Parathyroid adenoma (tissue), 2 donors: ENCODE measurements around the gene OPA3.

Experiments used
- H2AFZ ChIP-seq: fragments of 300-600 bp; sonication (generic); one replicate; pipeline ENCODE4 v1.7.0; 2017; ENCODE audit warnings: antibody characterized with exemption, mild to moderate bottlenecking
- H3K27ac ChIP-seq: fragments of 300-600 bp; sonication (generic); one replicate; pipeline ENCODE4 v1.7.0; 2017
- H3K27me3 ChIP-seq: fragments of 300-600 bp; sonication (generic); one replicate; pipeline ENCODE4 v1.7.0; 2017; ENCODE audit warnings: low read length; ENCODE audit not compliant: control insufficient read depth, insufficient read depth
- H3K36me3 ChIP-seq: fragments of 300-600 bp; sonication (generic); one replicate; pipeline ENCODE4 v1.7.0; 2017; ENCODE audit warnings: low read length; ENCODE audit not compliant: control insufficient read depth, insufficient read depth
- H3K4me1 ChIP-seq: fragments of 300-600 bp; sonication (generic); one replicate; pipeline ENCODE4 v1.7.0; 2017; ENCODE audit warnings: control low read depth
- H3K4me2 ChIP-seq: fragments of 300-600 bp; sonication (generic); one replicate; pipeline ENCODE4 v1.7.0; 2017; ENCODE audit warnings: low read length
- H3K4me3 ChIP-seq: fragments of 300-600 bp; sonication (generic); one replicate; pipeline ENCODE4 v1.7.0; 2017; ENCODE audit warnings: low read depth, low read length
- H3K79me2 ChIP-seq: fragments of 300-600 bp; sonication (generic); one replicate; pipeline ENCODE4 v1.7.0; 2017; ENCODE audit warnings: control low read depth
- H3K9ac ChIP-seq: fragments of 300-600 bp; sonication (generic); one replicate; pipeline ENCODE4 v1.7.0; 2017; ENCODE audit warnings: mild to moderate bottlenecking
- H3K9me3 ChIP-seq: fragments of 300-600 bp; sonication (generic); one replicate; pipeline ENCODE4 v1.7.0; 2017; ENCODE audit warnings: low read length; ENCODE audit not compliant: control insufficient read depth
- TF ChIP-seq, protein P1 (sequence below): fragments of 300-600 bp; sonication (generic); IDR thresholded peaks from one replicate; pipeline ENCODE4 v1.7.0; 2017; ENCODE audit warnings: antibody characterized with exemption, mild to moderate bottlenecking
- donor health status: primary hyperparathyroidism.

Gene OPA3

DNA sequence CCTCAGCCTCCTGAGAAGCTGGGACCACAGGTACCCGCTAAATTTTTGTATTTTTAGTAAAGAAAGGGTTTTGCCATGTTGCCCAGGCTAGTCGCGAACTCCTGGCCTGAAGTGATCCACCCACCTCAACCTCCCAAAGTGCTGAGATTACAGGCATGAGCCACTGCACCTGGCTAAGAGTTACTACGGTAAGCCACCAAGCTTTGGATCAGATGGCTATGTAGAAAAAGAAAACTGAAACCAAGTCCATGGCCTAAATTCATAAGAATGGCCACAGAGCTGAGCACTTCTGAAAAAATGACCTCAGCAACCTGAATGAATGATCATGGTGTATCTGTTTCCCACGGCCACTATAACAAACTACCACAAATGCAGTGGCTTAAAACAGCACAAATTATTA lies 9.4 kb downstream of the OPA3 start:
- peak overlapping the region; percentile 97 for H3K27ac ChIP-seq
- H2AFZ ChIP-seq, result no peak overlapping the region
- H3K36me3 ChIP-seq, result no peaks in the 10 kb centered on the region
- peak overlapping the region; percentile 5 for H3K4me2 ChIP-seq
- peaks cover 34% of the 10 kb centered on the region for H3K4me1 ChIP-seq
- H3K79me2 ChIP-seq, result peaks cover 26% of the 10 kb centered on the region
- H3K4me3 ChIP-seq, result no peak overlapping the region
- TF ChIP-seq, protein P1, sequence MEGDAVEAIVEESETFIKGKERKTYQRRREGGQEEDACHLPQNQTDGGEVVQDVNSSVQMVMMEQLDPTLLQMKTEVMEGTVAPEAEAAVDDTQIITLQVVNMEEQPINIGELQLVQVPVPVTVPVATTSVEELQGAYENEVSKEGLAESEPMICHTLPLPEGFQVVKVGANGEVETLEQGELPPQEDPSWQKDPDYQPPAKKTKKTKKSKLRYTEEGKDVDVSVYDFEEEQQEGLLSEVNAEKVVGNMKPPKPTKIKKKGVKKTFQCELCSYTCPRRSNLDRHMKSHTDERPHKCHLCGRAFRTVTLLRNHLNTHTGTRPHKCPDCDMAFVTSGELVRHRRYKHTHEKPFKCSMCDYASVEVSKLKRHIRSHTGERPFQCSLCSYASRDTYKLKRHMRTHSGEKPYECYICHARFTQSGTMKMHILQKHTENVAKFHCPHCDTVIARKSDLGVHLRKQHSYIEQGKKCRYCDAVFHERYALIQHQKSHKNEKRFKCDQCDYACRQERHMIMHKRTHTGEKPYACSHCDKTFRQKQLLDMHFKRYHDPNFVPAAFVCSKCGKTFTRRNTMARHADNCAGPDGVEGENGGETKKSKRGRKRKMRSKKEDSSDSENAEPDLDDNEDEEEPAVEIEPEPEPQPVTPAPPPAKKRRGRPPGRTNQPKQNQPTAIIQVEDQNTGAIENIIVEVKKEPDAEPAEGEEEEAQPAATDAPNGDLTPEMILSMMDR, result no peak
- H3K27me3 ChIP-seq, result no peaks in the 10 kb centered on the region
- no peaks in the 10 kb centered on the region for H3K9me3 ChIP-seq
- H3K9ac ChIP-seq, result no peak overlapping the region

DNA sequence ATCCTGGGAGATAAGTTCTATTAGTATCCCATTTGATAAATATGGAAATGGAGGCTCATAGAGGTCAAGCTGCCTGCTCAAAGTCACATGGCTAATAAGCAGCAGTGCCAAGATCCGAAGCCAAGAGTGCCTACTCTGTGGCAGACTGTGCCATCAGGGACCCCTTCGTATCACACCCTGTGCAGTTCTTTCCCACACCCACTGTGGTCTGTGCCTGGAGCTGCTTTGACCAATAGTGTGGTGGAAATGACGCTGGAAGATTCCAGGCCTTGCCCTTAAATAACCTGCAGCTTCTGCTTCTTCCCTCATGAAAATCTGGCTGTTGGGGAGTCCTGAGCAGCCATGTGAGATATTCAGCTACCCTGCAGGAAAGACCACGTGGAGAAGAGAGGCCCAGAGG lies 10.1 kb downstream of the OPA3 start:
- Histone ChIP-seq H3K27me3 (no peaks in the 10 kb centered on the region), H2AFZ (no peak overlapping the region), H3K9me3 (no peaks in the 10 kb centered on the region), H3K27ac (peak overlapping the region; percentile 97), H3K9ac (no peak overlapping the region), H3K79me2 (peaks cover 31% of the 10 kb centered on the region), H3K36me3 (no peaks in the 10 kb centered on the region), H3K4me3 (no peak overlapping the region), H3K4me1 (peaks cover 34% of the 10 kb centered on the region), H3K4me2 (no peak overlapping the region)
- TF ChIP-seq, protein P1, result no peak

DNA sequence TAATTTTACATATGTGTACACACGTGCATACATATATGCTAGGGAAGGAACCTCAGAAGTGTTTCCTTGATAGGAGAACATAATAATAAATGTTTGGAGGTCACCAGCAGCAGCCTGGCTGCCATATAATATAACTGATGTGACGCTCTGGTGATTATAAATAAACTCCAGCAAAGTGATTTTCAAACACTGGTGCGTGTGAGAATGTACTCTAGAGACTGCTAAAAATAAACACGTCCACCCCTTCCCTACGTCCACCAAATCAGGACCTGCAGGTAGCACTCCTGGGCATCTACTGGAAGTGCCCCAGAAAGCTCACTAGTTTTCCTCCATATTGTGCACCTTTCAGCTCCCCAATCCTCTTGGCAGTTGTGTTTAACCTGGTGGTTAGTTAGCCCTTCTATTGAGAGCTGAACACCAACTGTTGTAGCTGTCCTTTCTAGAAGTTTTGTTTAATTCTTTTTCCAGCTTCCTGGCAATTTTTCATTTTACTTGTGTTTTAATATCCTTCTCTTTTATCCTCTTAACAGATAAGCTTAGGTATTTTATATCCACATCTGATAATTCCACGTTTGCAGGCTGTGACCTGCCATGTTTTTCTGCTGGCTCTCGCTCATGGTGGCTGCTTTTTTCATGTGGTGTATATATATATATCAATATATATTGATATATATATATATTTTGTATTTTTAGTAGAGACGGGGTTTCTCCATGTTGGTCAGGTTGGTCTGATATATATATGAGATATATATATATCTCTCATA lies 13.0 kb downstream of the OPA3 start:
- H3K36me3 ChIP-seq, result no peaks in the 10 kb centered on the region
- no peaks in the 10 kb centered on the region for H3K27me3 ChIP-seq
- H3K27ac ChIP-seq, result no peak overlapping the region
- H3K4me1 ChIP-seq, result peaks cover 13% of the 10 kb centered on the region
- no peaks in the 10 kb centered on the region for H3K9me3 ChIP-seq
- H3K4me2 ChIP-seq, result no peak overlapping the region
- TF ChIP-seq, protein P1, result no peak
- H3K9ac ChIP-seq, result no peak overlapping the region
- H3K79me2 ChIP-seq, result peaks cover 49% of the 10 kb centered on the region
- no peak overlapping the region for H3K4me3 ChIP-seq
- H2AFZ ChIP-seq, result no peak overlapping the region

DNA sequence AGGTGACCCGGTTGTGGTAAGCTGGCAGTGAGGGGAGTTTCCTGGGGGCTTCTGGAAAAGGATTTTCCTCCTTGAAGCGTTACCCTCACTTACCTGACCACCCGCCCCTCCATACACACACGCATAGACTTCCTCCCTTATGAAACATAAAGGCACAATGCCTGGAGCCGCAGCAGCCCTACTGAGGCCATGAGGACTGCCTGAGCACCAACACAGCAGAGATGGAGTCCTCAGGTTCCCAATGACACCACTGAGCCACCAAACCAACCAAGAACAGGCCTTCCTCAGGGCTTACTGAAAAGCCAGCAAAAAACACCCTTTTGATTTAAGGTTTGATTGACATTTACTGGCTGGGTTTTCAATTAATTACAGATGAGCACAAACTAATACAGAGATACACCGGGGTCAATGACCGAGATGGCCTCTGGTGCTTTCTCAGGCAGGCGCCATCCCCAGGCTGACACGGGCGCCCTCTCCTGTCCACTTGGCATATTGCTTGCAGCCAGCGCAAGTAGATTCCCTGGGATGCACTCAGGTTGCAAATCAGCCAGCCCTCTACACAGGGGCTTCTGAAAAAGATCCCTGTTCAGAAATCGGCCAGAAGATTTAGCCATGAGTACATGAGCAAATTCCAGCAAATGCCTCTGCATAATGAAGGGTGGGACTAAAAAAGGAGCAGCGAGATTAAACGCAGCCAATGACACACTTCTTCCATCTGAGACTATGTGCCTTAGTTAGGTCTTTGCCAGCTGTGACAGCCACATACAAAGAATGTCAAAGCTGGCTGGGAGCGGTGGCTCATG lies 14.8 kb downstream of the OPA3 start:
- TF ChIP-seq, protein P1, result peak; percentile 76
- H3K4me2 ChIP-seq, result no peak overlapping the region
- peaks cover 46% of the 10 kb centered on the region for H3K79me2 ChIP-seq
- H3K27me3 ChIP-seq, result no peaks in the 10 kb centered on the region
- H3K4me1 ChIP-seq, result peaks cover 4% of the 10 kb centered on the region
- H3K9ac ChIP-seq, result no peak overlapping the region
- H2AFZ ChIP-seq, result no peak overlapping the region
- no peaks in the 10 kb centered on the region for H3K36me3 ChIP-seq
- H3K27ac ChIP-seq, result no peak overlapping the region
- H3K9me3 ChIP-seq, result no peaks in the 10 kb centered on the region
- H3K4me3 ChIP-seq, result no peak overlapping the region
